Mesenteric fat pad (tissue), 1 donor: ENCODE data around the gene P2RX2. TPM values are rescaled to one million over a fixed set of nuclear protein-coding genes. Genes with fewer than 3 reads are reported as not detected.

Experiments used
- DNase-seq: peaks from one replicate; pipeline ENCODE4 v3.0.0-alpha.2; 2020; ENCODE audit warnings: low spot score
- long read RNA-seq: library from polyadenylated mRNA; unstranded; transcript quantifications from one replicate; pipeline ENCODE4 v2.0.0, GENCODE V29; 2020
- total RNA-seq: library from RNA; stranded (reverse); fragmentation: NEBNext Ultra II Directional; extraction: Animal tissue kit (Norgen Biotek cat#: 25700); gene quantifications from one replicate; pipeline ENCODE4 v1.2.1, GENCODE V29; 2021
- donor health status: DM: yes; HTN: yes; CAD: no.

The P2RX2 gene
- not detected for total RNA-seq
- long read RNA-seq: 0 reads

DNA sequence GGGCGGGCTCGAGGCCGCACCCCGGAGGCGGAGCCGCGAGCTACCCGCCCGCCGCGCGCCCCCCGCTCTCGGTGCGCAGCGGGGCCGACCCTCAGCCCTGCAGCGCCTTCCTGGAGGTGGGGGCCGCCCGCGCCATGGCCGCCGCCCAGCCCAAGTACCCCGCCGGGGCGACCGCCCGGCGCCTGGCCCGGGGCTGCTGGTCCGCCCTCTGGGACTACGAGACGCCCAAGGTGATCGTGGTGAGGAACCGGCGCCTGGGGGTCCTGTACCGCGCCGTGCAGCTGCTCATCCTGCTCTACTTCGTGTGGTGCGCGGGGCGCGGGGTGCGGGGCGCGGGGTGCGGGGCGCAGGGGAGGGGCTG is at the start of gene P2RX2:
TSS of gene P2RX2 (plus strand) at position 94 of the 361 bp plus-strand sequence. CDS start at position 135, 41 bp downstream.
- no peak for DNase-seq

DNA sequence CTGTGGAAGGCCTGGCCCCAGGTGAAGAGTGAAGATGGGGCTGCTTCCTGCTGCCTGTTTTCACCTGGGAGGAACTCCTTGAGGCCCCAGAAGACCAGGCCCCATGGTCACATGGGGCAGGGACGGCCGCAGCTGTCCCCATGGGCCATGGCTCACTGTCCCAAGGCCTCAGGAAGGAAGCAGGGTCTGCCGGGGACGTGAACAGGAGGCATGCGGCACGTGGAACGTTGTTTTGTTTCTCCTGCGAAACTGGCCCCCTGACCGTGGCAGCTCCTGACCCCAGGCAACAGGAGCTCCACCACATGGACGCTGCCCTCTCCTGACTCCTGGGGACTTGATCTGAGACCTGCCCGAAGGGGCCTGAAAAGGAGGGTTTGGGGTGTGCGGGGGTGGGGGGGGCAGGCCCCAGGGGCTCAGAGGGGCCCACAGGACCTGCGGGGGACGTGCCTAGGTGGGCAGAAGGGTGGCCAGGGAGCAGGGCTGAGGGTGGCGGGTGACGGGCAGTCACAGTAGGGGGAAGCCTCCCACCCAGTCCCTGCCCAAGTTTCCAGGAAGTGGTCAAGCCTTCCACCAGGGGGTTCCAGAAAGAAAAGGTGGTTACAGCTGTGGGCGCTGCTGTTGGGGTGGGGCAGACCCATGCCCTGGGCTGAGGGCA is 49.6 kb upstream of the P2RX2 start:
- DNase-seq: no peak

DNA sequence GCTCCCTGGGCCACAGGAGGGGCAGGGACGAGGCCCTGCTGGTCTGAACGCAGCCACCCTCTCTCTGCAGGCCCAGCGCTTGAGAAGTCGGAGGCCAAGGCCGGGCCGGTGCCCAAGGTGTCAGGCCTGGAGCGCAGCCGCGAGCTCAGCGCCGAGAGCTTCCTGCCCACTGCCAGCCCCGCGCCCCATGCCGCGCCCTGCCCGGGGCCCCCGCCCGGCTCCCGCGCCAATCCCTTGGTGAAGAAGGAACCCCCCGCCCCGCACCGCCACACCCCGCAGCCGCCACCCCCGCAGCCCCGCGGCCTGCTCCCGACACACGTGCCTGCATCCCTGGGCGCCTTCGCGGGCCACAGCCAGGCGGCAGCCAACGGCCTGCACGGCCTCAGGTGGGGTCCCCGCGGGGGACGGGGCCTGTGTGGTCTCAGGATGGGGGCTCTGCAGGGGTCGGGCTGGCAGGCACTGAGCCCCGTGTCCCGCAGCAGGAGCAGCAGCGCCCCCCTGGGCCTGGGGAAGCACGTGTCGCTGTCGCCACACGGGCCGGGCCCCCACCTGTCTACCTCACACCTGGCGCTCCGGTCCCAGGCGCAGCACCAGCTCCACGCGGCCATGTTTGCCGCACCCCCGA is 48.6 kb upstream of the P2RX2 start:
- no peak for DNase-seq

DNA sequence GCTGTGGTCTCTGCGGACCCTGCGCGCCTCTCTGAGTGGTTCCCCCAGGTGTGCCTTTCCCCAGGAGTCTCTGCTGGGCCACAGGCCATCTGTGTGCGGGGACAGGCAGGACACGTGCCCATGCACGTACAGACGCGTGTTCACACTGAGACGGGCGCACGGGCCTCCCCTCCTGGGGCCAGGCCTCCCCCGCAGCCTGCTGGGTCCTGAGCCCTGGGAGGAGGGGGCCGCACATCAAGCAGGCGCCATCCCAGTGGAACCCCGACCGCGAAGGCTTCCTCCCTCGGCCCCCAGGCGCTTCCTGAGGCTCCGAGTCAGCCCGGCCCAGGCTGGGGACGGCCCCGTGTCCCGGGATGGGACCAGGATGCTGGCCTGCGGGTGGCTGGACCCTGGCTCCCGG is 47.9 kb upstream of the P2RX2 start:
- DNase-seq: no peak

DNA sequence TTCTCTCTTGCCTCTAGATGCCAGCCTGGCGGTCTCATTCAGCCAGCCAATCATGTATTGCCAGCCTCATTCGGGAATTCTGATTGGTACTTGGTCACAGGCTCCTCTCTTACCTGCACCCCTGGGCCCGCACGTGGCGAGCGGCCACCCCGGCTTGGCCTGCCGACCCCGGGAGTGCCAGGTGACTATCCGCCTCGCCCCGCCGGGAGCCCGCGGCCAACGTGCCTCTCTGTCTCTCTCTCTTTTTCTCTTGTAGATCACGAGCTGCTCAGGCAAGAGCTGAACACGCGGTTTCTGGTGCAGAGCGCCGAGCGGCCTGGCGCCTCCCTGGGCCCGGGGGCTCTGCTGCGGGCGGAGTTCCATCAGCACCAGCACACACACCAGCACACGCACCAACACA is 47.5 kb upstream of the P2RX2 start:
- DNase-seq: no peak

DNA sequence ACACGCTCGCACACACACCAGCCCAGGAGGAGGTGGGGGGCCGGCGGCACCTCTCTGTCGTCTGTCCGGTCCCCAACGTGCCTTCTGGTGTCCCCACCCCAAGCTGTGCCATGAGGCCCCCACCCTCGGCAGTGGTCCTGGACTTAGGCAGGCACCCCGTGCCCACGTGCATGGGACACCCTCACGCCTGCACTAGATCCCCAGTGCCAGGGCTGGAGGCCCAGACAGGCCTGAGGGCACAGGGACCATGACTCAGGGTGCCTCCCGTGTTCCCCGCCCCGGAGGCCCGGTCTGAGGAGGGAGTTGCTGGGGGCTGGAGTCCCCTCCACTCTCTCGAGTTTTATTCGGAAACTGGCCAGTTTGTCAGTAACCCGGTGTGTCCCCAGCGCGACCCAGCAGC is 47.0 kb upstream of the P2RX2 start:
- DNase-seq: no peak

DNA sequence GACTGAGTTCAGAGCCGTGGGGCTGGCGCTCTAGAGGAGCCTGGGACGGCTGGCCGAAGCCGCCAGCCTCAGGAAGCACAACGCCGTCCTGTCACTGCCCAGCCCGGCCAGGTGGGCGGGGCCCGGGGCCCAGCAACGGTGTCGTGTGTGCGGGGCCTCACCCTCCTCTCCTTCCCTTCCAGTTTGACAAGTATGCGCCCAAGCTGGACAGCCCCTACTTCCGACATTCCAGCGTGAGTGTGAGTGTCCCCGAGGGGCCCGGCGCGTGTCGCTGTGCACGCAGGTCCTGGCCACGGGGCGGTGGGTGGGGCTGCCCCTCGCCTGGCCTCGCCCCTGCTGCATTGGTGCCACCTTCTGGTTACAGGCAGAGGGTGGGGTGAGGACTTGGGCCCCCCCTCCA is 46.5 kb upstream of the P2RX2 start:
- DNase-seq: no peak

DNA sequence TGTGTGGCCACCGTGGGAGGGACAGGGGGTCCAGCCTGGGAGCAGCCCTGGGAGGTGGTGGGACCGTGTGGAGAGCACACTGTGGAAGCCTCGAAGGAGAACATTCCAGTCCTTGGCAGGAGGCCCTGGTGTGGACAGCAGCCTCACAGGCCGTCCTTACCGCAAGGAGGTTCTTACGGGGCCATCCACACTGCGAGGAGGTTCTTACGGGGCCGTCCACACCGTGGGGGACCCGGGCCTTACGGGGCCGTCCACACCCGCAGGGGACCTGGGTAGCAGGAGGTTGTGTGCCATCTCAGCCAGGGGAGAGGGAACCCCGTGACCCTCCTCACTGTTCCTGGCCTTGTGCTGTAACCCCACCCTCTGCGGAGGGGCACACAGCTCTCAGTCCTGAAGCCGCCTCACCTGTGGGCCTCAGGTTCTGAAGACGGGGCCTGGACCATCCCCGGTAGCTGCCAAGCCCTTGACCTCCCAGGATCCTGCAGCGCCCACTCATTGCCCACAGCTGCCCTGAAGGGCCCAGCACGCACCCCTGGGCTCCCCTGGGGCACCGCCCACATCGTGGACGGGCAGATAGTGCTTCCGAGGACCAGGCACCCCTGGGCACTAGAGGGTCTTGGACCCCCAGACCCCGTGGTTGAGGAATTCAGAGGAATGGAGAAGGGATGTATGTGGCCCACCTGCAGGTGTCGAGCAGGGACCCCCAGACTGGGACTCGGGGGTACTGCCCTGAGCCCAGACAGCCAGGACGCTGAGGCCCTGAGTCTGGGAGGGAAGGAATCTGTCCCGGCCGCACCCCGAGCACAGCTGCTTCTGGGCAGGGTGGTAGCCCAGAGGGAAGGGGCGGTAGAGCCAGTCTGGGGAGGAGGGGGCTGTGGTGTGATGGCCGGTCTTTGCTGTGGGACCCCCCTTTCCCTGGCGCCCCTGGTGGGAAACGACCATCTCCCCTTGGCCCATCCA is 45.5 kb upstream of the P2RX2 start:
- DNase-seq: no peak

DNA sequence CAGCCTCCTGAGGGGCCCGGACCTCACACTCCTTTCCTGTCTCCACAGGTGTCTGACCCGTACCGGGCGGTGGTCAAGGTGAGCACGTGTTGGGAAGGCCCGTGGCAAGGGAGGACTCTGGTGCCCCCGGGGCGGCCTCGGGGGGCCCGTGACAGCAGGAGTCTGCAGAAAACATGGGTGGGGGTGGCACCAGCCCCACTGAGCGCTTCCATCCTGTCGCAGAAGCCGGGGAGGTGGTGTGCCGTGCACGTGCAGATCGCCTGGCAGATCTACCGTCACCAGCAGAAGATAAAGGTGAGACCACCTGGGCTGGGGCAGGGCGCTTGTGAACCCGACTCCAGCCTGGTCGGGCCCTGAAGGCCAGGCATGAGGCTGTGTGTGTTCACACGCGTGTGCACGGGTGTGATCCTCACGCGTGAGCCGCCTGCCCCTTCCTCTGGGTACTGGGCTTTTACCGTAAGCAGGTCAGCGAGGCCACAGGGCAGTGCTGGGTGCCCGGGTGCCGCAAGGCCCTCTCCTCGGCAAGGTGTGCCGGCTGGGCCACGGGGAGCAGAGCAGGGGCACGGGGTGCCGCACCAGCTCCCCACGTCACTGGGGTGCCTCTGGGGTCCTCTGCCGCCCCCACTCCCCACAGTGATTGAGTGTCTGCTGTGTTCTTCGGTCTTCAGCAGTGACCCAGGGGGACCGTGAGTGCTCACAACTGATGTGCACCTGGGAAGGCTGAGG is 44.1 kb upstream of the P2RX2 start:
- DNase-seq: no peak

DNA sequence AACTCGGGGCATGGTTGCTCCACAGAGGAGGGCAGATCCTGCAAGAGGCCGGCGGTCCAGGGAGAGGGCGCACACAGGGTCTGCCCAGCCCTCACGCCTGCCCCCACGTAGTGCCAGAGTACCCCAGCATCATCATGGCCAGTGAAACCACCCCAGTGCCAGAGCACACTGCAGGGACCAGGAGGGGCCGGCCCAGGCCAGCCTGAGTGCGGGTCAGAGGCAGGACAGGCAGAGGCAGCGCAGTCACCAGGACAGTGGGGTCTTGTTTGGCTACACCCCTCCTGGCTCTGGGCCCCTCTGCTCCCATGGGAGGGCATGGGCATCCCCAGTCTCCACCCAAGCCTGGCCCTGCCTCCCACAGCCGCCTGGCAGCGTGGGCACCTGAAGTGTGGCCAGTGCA is 42.9 kb upstream of the P2RX2 start:
- DNase-seq: no peak

DNA sequence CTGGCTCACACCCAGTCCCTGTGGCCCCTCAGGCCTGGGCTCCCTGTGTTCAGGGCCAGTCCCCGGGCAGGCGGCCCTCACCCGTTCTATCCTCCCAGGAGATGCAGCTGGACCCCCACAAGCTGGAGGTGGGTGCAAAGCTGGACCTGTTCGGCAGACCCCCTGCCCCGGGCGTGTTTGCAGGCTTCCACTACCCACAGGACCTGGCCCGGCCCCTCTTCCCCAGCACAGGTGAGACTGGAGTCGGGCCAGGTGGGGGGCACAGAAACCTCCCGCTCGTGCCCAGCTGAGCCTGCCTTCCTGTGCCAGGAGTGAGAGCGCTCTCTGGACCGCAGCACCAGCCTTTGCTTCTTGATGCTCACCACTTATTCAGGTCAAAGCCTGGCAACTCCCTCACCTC is 41.9 kb upstream of the P2RX2 start:
- no peak for DNase-seq

DNA sequence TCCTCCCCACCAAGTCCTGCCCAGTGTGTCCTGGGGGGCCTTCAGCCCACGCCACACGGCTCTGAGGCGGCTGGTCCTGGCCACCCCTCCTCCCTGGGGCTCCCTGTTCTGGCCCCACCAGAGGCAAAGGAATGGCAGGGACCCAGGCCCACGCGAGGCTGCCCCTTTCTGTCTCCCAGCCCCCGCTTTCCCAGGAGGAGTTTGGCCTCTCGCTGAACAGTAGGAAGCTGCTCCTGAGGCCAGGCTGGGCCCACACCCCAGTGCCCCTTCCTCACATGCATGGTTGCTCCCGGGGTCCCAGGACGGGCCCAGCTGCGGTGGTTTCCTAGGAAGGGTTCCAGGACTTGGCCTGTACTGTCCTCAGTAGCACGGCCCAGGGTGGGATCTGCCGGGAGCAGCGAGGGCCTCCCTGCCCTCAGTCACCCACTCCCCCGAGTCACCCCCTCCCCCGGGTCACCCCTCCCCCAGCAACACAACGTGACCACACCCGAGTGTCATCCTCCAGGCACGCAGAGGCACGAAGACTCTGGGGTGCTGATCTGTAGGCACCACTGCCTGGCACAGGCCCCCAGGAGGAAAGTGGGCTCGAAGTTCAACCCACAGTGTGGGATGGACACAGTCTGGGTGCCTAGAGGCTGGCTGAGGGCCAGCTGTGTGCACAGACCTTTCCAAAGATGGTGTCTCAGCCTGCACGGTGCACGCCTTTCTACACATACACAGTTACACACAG is 41.2 kb upstream of the P2RX2 start:
- no peak for DNase-seq

DNA sequence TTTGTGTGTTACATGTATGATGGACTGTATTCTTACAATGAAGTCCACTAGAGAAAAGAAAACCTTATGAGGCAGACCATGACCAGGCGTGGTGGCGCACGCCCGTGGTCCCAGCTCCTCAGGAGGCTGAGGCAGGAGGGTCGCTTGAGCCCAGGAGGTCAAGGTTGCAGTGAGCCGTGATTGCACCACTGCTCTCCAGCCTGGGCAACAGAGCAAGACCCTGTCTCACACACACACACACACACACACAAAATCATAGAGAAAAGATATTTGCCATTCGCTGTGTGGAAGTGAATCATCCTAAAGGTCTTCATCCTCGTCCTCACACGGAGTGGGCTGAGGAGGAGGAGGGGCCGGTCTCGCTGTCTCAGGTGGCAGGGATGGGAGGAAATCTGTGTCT is 40.5 kb upstream of the P2RX2 start:
- DNase-seq: no peak

DNA sequence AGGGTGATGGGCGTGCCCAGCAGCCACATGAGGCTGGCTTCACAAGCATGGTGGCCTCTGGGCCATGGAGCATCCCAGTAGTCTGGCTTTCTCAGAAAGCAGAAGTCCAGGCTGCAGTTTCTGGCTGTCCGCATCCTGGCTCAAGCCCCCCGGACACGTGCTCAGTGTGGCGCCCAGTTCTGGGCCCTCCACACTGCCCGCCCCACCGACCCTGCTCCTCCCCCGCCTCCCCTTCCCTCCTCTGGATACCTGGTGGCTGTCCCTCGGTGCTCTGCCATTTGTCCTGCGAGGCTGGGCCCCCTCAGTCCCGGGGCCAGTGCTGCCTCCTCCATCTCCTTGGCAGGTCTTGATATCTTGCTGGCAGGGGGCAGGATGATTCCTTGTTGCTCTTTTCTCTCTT is 39.8 kb upstream of the P2RX2 start:
- DNase-seq: no peak

DNA sequence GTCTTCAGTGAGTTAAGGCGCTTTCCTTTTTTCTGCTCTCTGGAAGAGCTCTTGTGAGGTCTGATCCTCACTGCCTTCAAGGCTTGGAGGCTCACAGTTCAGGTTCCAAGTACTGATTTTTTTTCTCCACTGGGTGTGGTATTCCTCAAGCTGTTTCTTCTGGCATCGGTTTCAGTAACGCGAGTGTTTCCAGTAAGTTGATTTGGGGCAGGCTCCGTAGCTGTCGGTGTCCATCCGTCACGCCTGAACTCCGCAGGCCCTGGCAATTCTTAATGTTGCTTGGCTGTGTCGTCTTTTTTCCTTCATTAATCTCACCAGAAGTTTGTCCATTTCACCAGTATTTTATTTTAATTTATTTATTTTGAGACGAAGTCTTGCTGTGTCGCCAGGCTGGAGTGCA is 38.8 kb upstream of the P2RX2 start:
- DNase-seq: no peak

DNA sequence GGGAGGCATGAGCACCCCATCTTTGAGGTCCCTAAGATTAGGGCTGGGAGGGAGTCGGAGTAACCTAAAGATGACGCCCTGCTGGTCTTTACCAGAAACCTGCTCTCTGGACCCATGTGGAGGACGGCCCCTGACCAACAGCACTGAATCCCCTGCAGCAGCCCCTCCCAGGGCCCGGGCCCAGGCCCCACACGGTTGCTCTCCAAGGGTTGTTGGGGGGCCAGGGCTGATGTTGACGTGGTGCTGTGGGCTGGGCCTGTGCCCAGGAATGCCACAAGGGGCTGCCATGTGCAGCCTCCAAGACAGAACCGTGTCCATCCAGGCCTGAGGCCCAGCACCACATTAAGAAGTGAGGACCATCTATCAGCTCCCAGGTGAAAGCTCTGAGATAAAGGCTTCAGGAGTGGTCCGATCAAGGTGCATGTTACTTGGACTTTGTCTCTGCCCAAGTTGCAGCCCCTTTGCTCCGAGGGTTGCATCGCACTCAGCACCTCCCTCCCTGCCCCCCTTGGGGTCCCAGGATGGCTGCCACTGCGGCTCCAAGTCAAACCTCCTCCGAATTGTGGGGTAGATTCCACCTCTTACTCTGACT is 37.8 kb upstream of the P2RX2 start:
- DNase-seq: no peak

DNA sequence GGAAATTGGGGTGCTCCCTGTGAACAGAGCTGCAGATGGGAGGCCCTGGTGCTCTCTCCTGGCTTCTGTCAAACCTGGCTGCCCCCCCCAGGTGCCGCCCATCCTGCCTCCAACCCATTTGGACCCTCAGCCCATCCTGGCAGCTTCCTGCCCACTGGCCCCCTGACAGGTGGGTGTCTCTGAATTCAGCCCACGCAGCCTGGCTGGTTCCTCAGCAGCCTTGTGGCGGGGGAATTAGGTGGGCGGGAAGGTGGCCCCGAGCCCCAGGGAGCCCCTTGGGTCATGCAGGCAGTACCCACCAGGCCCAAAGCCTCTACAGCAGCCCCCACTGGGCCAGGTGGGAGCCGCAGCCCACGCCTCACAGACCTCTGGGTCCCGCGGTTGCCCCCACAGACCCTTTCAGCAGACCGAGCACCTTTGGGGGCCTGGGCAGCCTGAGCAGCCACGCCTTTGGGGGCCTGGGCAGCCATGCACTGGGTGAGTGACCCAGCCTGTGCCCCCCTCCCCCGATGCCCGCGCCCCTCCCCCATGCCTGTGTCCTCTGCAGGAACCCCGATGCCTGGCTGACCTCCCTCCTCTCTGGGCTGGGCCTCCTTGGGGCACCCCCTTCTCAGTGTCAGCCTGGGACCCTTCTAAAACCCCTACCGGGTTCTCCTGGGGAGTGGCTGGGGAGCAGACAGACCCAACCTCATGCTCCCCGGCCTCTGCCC is 37.1 kb upstream of the P2RX2 start:
- DNase-seq: no peak

DNA sequence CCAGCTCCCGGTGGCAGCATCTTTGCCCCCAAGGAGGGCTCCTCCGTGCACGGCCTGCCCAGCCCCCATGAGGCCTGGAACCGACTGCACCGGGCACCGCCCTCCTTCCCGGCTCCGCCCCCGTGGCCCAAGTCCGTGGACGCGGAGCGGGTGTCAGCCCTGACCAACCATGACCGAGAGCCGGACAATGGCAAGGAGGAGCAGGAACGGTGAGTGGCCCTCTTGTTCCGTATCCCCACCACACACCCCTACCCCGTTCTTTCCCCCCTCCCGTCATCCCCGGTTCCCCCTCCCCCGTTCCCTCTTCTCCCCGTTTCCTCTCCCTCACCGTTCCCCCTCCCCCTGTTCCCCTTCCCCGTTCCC is 36.5 kb upstream of the P2RX2 start:
- DNase-seq: no peak

DNA sequence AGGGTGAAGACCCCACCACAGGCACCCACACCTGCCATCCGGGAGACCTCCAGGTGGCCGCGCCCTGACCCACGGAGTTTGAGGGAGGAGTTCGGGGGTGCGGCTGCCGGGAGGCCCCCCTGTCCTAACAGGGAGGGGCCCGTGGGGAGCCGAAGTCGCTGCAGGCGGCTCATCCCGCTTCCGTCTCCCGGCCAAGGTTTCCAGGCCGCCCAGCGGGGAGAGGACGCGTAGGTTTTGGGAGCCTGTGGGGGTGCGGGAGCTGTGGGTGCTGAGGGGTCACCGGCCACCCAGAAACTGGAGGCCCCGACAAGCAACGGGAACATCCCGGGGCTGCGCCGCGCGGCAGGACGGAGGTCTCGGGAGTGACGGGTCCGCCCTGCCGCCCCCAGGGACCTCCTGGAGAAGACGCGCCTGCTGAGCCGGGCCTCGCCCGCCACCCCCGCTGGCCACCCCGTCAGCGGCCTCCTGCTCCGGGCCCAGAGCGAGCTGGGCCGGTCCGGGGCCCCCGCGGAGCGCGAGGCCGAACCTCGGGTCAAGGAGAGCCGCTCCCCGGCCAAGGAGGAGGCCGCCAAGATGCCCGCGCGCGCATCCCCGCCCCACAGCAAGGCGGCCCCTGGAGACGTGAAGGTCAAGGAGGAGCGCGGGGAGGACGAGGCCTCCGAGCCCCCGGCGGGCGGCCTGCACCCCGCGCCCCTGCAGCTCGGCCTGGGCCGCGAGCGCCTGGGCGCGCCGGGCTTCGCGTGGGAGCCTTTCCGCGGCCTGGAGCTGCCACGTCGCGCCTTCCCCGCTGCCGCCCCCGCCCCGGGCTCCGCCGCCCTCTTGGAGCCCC is 35.8 kb upstream of the P2RX2 start:
- no peak for DNase-seq
